ENCODE data around the gene CLCN4. TPM values are rescaled to one million over a fixed set of nuclear protein-coding genes. Genes with fewer than 3 reads are reported as not detected.

CLCN4 gene
- total and polyA plus RNA-seq, 2 donors (not counting 1 experiment from before 2014, with no cell fraction given), result 7.7 to 9.1 TPM

GRCh38 chrX:10245886-10246285, 89.1 kb downstream of the CLCN4 start:
- POLR2A ChIA-PET, result no interaction called here
- no peak overlapping the region for H3K27ac Mint-ChIP-seq
- H3K9me3 ChIP-seq (ENCODE audit: control extremely low read depth in 1 of 3, control insufficient read depth in 2 of 3, insufficient read depth in 1 of 3, low read length in 2 of 3), result no peaks in the 10 kb centered on the region
- DNase-seq (no peak), ATAC-seq (ENCODE audit: low read depth) (no peak)
- H3K79me2 ChIP-seq (ENCODE audit: control insufficient read depth, insufficient read depth, low read length), result no peaks in the 10 kb centered on the region
- no peaks in the 10 kb centered on the region for H3K27me3 ChIP-seq (replicated peaks in 1 of 4; ENCODE audit: control extremely low read depth in 1 of 4, control insufficient read depth in 3 of 4, insufficient read depth in 4 of 4, low read length in 3 of 4)
- H3K4me3 ChIP-seq (ENCODE audit: control extremely low read depth in 1 of 5, extremely low read depth in 1 of 5, insufficient read depth in 1 of 5, low read depth in 2 of 5, low read length in 4 of 5), result no peak overlapping the region
- no peaks in the 10 kb centered on the region for H3K9me3 Mint-ChIP-seq (ENCODE audit: insufficient read depth)
- no peak overlapping the region for H3K4me3 Mint-ChIP-seq
- CTCF ChIA-PET, result no interaction called here
- no peaks in the 10 kb centered on the region for H4K20me1 ChIP-seq (ENCODE audit: control insufficient read depth, insufficient read depth, low read length, poor library complexity, severe bottlenecking)
- no peak overlapping the region for H3K4me2 ChIP-seq (replicated peaks; ENCODE audit: low read depth, low read length, poor library complexity, severe bottlenecking)
- peaks cover 3% of the 10 kb centered on the region for H3K4me1 Mint-ChIP-seq
- no peaks in the 10 kb centered on the region for H3K36me3 ChIP-seq (replicated peaks in 1 of 2; ENCODE audit: control extremely low read depth in 1 of 2, control insufficient read depth in 1 of 2, extremely low read depth in 1 of 2, insufficient read depth in 2 of 2, low read length in 1 of 2)
- H3K4me1 ChIP-seq (ENCODE audit: control insufficient read depth in 2 of 2, insufficient read depth in 2 of 2, low read length in 2 of 2), result no peaks in the 10 kb centered on the region
- TF ChIP-seq, protein P1, sequence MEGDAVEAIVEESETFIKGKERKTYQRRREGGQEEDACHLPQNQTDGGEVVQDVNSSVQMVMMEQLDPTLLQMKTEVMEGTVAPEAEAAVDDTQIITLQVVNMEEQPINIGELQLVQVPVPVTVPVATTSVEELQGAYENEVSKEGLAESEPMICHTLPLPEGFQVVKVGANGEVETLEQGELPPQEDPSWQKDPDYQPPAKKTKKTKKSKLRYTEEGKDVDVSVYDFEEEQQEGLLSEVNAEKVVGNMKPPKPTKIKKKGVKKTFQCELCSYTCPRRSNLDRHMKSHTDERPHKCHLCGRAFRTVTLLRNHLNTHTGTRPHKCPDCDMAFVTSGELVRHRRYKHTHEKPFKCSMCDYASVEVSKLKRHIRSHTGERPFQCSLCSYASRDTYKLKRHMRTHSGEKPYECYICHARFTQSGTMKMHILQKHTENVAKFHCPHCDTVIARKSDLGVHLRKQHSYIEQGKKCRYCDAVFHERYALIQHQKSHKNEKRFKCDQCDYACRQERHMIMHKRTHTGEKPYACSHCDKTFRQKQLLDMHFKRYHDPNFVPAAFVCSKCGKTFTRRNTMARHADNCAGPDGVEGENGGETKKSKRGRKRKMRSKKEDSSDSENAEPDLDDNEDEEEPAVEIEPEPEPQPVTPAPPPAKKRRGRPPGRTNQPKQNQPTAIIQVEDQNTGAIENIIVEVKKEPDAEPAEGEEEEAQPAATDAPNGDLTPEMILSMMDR (IDR thresholded peaks at IDR 0.05), result no peak
- no peak for TF ChIP-seq EZH2 (IDR thresholded peaks at IDR 0.05; ENCODE audit: borderline replicate concordance, insufficient read depth, low read depth, low read length, poor library complexity, severe bottlenecking)
- no peak overlapping the region for H2AFZ ChIP-seq (ENCODE audit: insufficient read depth, low read depth, low read length, poor library complexity, severe bottlenecking)
- no peaks in the 10 kb centered on the region for H3K27me3 Mint-ChIP-seq
- WGBS (ENCODE audit: insufficient coverage), result no CpG with 5 or more reads among the region's 4 CpGs
- H3K9ac ChIP-seq (ENCODE audit: low read length), result no peak overlapping the region
- H3K27ac ChIP-seq (ENCODE audit: low read length in 2 of 2), result no peak overlapping the region
- intact Hi-C loops (cut with micrococcal nuclease), result no loop called here

GRCh38 chrX:10246297-10246696, 89.5 kb downstream of the CLCN4 start:
- WGBS (ENCODE audit: insufficient coverage), result no CpG with 5 or more reads among the region's 4 CpGs
- H3K4me3 Mint-ChIP-seq, result no peak overlapping the region

More at GRCh38 chrX:10246297-10246696, 89.5 kb downstream of the CLCN4 start:
- TF ChIP-seq, protein P1 (IDR thresholded peaks at IDR 0.05), result no peak
- TF ChIP-seq EZH2 (IDR thresholded peaks at IDR 0.05; ENCODE audit: borderline replicate concordance, insufficient read depth, low read depth, low read length, poor library complexity, severe bottlenecking), result no peak
- Histone ChIP-seq H4K20me1 (ENCODE audit: control insufficient read depth, insufficient read depth, low read length, poor library complexity, severe bottlenecking) (no peaks in the 10 kb centered on the region), H3K9ac (ENCODE audit: low read length) (no peak overlapping the region), H3K4me2 (replicated peaks; ENCODE audit: low read depth, low read length, poor library complexity, severe bottlenecking) (no peak overlapping the region), H3K4me3 (ENCODE audit: control extremely low read depth in 1 of 5, extremely low read depth in 1 of 5, insufficient read depth in 1 of 5, low read depth in 2 of 5, low read length in 4 of 5) (no peak overlapping the region), H3K36me3 (replicated peaks in 1 of 2; ENCODE audit: control extremely low read depth in 1 of 2, control insufficient read depth in 1 of 2, extremely low read depth in 1 of 2, insufficient read depth in 2 of 2, low read length in 1 of 2) (no peaks in the 10 kb centered on the region), H2AFZ (ENCODE audit: insufficient read depth, low read depth, low read length, poor library complexity, severe bottlenecking) (no peak overlapping the region), H3K27me3 (replicated peaks in 1 of 4; ENCODE audit: control extremely low read depth in 1 of 4, control insufficient read depth in 3 of 4, insufficient read depth in 4 of 4, low read length in 3 of 4) (no peaks in the 10 kb centered on the region), H3K79me2 (ENCODE audit: control insufficient read depth, insufficient read depth, low read length) (no peaks in the 10 kb centered on the region), H3K4me1 (ENCODE audit: control insufficient read depth in 2 of 2, insufficient read depth in 2 of 2, low read length in 2 of 2) (no peaks in the 10 kb centered on the region), H3K27ac (ENCODE audit: low read length in 2 of 2) (no peak overlapping the region), H3K9me3 (ENCODE audit: control extremely low read depth in 1 of 3, control insufficient read depth in 2 of 3, insufficient read depth in 1 of 3, low read length in 2 of 3) (no peaks in the 10 kb centered on the region)
- ChIA-PET POLR2A (no interaction called here), CTCF (no interaction called here)
- intact Hi-C loops (cut with micrococcal nuclease), result no loop called here
- ATAC-seq (ENCODE audit: low read depth) (no peak), DNase-seq (no peak)
- no peaks in the 10 kb centered on the region for H3K27me3 Mint-ChIP-seq
- H3K9me3 Mint-ChIP-seq (ENCODE audit: insufficient read depth), result no peaks in the 10 kb centered on the region
- H3K4me1 Mint-ChIP-seq, result peaks cover 3% of the 10 kb centered on the region
- H3K27ac Mint-ChIP-seq, result no peak overlapping the region
